Measurements from ENCODE around the gene ASAH2.

DNA sequence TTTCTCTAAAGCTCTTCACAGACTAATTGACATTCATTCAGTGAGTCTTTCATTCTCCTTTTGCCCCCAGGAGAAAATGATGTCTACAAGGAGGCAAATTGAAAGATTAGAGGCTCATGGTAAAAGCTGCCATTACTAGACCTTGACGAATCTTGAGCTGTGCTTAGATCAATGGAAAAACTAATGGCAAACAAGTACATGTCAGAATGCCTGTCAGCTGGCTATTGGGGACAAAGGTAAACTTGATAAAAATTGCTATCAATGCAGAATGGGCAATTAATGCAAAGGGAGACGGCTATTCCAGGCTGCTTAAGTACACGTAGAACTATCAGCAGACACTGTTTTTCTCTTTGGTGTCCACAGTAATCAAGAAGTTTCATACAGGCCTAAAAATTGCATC, 3.3 kb downstream of the ASAH2 start:
- no peak for TF ChIP-seq CTCF (IDR thresholded peaks at IDR 0.05 in 4 of 5, conservative IDR thresholded peaks at IDR 0.05 in 1 of 5)
- TF ChIP-seq POLR2A (IDR thresholded peaks at IDR 0.05): no peak

Data from gastrocnemius medialis (tissue), 4 donors.